HG02884 (cell line): Measurements from ENCODE around the gene CDC45.

Source experiments
- ATAC-seq: cut with Tn5 transposase; IDR thresholded peaks from one replicate; pipeline ENCODE4 v1.9.1; 2021; ENCODE audit warnings: mild to moderate bottlenecking, moderate library complexity; ENCODE audit not compliant: unreplicated experiment

CDC45 gene

GRCh38 chr22:19510919-19511341, 31.2 kb downstream of the CDC45 start:
- no peak for ATAC-seq

- no peak for ATAC-seq
Observed at GRCh38 chr22:19513823-19514222, 34.1 kb downstream of the CDC45 start.

GRCh38 chr22:19514831-19515565, 35.3 kb downstream of the CDC45 start:
- no peak for ATAC-seq

- no peak for ATAC-seq
Observed at GRCh38 chr22:19515654-19516377, 36.1 kb downstream of the CDC45 start.

- ATAC-seq = no peak
Observed at GRCh38 chr22:19516378-19517170, 36.9 kb downstream of the CDC45 start.

GRCh38 chr22:19517171-19517500, 37.4 kb downstream of the CDC45 start:
- no peak for ATAC-seq

GRCh38 chr22:19517919-19518611, 38.3 kb downstream of the CDC45 start:
- no peak for ATAC-seq

GRCh38 chr22:19518635-19519034, 38.9 kb downstream of the CDC45 start:
- ATAC-seq = no peak

GRCh38 chr22:19519041-19519926, 39.6 kb downstream of the CDC45 start:
- no peak for ATAC-seq

GRCh38 chr22:19520007-19520406, 40.3 kb downstream of the CDC45 start:
- no peak for ATAC-seq

- ATAC-seq = no peak
Observed at GRCh38 chr22:19520566-19521305, 41.0 kb downstream of the CDC45 start.

- no peak for ATAC-seq
Observed at GRCh38 chr22:19522190-19522880, 42.6 kb downstream of the CDC45 start.

GRCh38 chr22:19522881-19523239, 43.1 kb downstream of the CDC45 start:
- no peak for ATAC-seq

GRCh38 chr22:19523240-19524169, 43.8 kb downstream of the CDC45 start:
- ATAC-seq = no peak

- ATAC-seq = no peak
Observed at GRCh38 chr22:19524170-19525115, 44.7 kb downstream of the CDC45 start, which contains the start of gene CLDN5. CLDN5 (minus strand) TSS chr22:19524410; CDS start chr22:19524255, 155 bp downstream.

- ATAC-seq = no peak
Observed at GRCh38 chr22:19525116-19525660, 45.5 kb downstream of the CDC45 start.
